ENCODE results near the gene XCL1. TPM values are rescaled to one million over a fixed set of nuclear protein-coding genes. Genes with fewer than 3 reads are reported as not detected.

XCL1 gene
- total RNA-seq, 4 donors from 2014 or later: 0.25 TPM; not detected in 3

GRCh38 chr1:168550971-168551370 is 25.4 kb upstream of the XCL1 start:
- no peak overlapping the region for H3K4me3 ChIP-seq (ENCODE audit: low read depth, poor library complexity, severe bottlenecking)
- no peak for TF ChIP-seq POLR2A (IDR thresholded peaks at IDR 0.05)
- 53 to 62% methylated on average over 1 of the region's 1 CpG for WGBS, 2 donors
- intact Hi-C loops (cut with DNase I; ENCODE audit: low total_unique reads): loop anchor here (10.0 kb wide), 1 partner anchor 116 kb away; no protein-coding TSS in a partner anchor
- no peak for DNase-seq (ENCODE audit: low spot score in 2 of 2)

- TF ChIP-seq CTCF (IDR thresholded peaks at IDR 0.05) (no peak), POLR2A (IDR thresholded peaks at IDR 0.05) (no peak)
- intact Hi-C loops (cut with DNase I; ENCODE audit: low total_unique reads): loop anchor here (10.0 kb wide), 1 partner anchor 117 kb away; no protein-coding TSS in a partner anchor
- no peak for DNase-seq (ENCODE audit: low spot score in 2 of 2)
- WGBS, 2 donors: 92% methylated on average over 4 of the region's 4 CpGs
- H3K4me3 ChIP-seq (ENCODE audit: low read depth, poor library complexity, severe bottlenecking): no peak overlapping the region
Measured at GRCh38 chr1:168551688-168552087, 24.7 kb upstream of the XCL1 start.

GRCh38 chr1:168552961-168553360 is 23.4 kb upstream of the XCL1 start:
- TF ChIP-seq POLR2A (IDR thresholded peaks at IDR 0.05) (no peak), CTCF (IDR thresholded peaks at IDR 0.05) (no peak)
- 75 to 95% methylated on average over 6 of the region's 6 CpGs for WGBS, 2 donors
- no peak overlapping the region for H3K4me3 ChIP-seq (ENCODE audit: low read depth, poor library complexity, severe bottlenecking)
- DNase-seq (ENCODE audit: low spot score in 2 of 2): no peak
- intact Hi-C loops (cut with DNase I; ENCODE audit: low total_unique reads): loop anchor here (10.0 kb wide), 1 partner anchor 118 kb away; no protein-coding TSS in a partner anchor

- H3K4me3 ChIP-seq (ENCODE audit: low read depth, poor library complexity, severe bottlenecking): no peak overlapping the region
- intact Hi-C loops (cut with DNase I; ENCODE audit: low total_unique reads): loop anchor here (10.0 kb wide), 1 partner anchor 119 kb away; no protein-coding TSS in a partner anchor
- TF ChIP-seq POLR2A (IDR thresholded peaks at IDR 0.05) (no peak), CTCF (IDR thresholded peaks at IDR 0.05) (no peak)
- 87 to 90% methylated on average over 5 of the region's 5 CpGs for WGBS, 2 donors
- DNase-seq (ENCODE audit: low spot score in 2 of 2): no peak
Measured at GRCh38 chr1:168553680-168554553, 22.5 kb upstream of the XCL1 start.

- no peak overlapping the region for H3K4me3 ChIP-seq (ENCODE audit: low read depth, poor library complexity, severe bottlenecking)
- 83 to 86% methylated on average over 5 of the region's 5 CpGs for WGBS, 2 donors
- intact Hi-C loops (cut with DNase I; ENCODE audit: low total_unique reads): loop anchor here (10.0 kb wide), 1 partner anchor 120 kb away; no protein-coding TSS in a partner anchor
- DNase-seq (ENCODE audit: low spot score in 2 of 2): no peak
- no peak for TF ChIP-seq POLR2A (IDR thresholded peaks at IDR 0.05)
- TF ChIP-seq CTCF (IDR thresholded peaks at IDR 0.05): no peak
Measured at GRCh38 chr1:168554603-168555483, 21.6 kb upstream of the XCL1 start.

Data from lower leg skin (tissue), 4 donors.